Measurements from ENCODE around the gene C13orf46.

C13orf46 gene

DNA sequence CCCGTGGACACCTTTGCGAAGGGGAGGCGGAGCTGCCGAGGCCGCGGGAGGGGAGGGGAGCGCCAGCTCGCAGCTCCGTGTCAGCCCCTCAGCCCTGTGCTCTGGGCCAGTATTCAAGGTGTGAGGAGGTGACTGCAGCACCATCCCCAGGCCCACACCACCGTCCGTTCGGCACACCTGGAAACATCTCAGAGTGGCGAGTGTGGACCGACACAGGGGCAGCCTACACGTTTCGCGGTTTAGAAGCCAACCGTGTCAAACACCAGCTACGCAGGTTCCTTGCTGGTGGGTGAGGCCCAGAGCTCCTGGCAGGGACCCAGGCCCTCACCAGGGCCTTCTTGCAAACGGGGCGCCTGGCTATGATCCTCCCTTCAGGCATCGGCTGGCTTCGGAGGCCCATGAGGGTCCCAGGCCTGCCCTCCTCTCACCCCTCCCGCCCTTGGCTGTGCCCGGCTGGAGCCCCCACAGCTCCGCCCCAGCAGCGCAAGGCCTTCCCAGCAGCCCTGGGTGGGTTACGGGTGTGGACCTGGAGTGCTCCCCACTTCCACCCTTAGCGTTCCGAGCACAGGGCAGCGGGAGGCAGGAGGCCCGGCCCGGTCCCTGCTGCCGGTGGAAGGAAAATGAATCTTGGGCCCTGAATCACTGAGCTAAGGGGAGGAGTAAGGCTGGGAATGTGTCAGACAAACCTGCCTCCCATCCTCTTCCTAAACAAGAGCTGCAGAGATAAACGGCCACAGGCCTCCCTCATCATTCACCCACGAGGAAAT lies 1.2 kb downstream of the C13orf46 start:
- DNase-seq (ENCODE audit: low read depth in 2 of 2, low spot score in 1 of 2): no peak

DNA sequence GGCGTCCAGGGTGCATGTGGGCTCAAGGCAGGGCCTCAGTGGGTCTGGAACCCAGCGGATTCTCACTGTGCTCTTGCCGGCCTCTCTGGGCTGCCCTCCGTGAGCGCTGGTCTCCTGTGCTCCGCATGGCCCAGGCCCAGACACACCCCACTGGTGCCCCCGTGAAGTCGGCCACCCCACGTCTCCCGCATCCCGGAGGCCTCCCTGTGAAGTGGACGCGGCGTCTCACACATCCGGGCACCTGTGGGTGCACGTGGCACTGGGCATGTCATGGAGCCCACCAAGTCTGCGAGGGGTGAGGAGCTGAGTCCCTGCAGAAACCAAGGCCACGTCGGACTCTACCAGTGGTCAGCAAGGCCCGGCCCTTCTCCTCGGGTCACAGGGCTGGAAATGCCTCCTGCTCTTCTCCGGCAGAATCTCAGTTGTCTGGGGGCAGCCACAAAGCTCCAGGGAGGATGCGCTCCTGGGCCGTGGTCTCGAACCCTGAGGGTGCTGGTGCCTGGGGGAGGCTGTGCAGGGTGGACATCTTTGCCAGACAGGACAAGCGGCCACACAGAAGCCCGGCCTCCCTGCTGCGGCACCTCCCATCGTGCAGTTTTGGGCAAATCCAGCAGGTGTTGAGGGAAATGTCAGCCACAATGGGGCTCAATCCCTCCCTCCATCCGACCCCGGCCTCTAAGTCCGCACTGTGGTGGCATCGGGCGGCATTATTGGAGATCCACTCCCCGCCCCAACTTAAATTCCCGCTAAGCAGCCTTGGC lies 2.2 kb downstream of the C13orf46 start:
- DNase-seq (ENCODE audit: low read depth in 2 of 2, low spot score in 1 of 2): no peak

DNA sequence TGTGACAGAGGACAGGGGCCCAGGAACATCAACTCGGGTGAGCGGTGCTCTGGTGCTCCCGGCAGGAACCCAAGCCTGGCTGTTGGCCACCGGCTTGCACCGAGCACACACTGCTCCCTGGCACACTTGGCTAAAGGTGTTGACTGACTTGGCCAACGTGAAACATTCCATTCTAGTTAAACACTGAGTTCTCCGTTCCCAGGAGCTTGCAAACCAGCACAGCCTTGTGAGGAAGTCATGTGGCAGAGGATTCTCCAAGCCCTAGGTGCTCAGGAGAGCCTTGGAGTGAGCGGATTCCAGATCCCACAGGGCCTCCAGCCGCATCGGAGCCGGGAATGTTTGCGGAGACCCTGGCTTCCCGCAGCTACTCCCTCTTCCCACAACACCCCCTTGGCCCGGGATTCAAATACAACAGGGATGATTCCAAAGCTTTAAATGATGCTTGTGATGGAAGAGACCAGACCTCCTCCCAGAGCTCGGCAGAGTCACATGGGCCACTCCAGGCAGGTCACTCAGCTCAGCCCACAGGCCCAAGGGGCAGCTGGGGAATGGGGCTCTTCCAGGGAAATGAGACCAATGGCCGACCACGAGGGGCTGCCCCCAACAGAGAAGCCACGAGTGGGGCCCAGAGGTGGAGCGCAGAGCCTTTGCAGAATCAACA lies 2.9 kb downstream of the C13orf46 start:
- DNase-seq (ENCODE audit: low read depth in 2 of 2, low spot score in 1 of 2): no peak

- no peak for DNase-seq (ENCODE audit: low read depth in 2 of 2, low spot score in 1 of 2)
These were observed 3.8 kb downstream of the C13orf46 start for GRCh38 chr13:113969973-113970611.

- no peak for DNase-seq (ENCODE audit: low read depth in 2 of 2, low spot score in 1 of 2)
These were observed 4.4 kb downstream of the C13orf46 start for GRCh38 chr13:113969311-113969972.

- no peak for DNase-seq (ENCODE audit: low read depth in 2 of 2, low spot score in 1 of 2)
These were observed 5.2 kb downstream of the C13orf46 start for GRCh38 chr13:113968463-113969310.

DNA sequence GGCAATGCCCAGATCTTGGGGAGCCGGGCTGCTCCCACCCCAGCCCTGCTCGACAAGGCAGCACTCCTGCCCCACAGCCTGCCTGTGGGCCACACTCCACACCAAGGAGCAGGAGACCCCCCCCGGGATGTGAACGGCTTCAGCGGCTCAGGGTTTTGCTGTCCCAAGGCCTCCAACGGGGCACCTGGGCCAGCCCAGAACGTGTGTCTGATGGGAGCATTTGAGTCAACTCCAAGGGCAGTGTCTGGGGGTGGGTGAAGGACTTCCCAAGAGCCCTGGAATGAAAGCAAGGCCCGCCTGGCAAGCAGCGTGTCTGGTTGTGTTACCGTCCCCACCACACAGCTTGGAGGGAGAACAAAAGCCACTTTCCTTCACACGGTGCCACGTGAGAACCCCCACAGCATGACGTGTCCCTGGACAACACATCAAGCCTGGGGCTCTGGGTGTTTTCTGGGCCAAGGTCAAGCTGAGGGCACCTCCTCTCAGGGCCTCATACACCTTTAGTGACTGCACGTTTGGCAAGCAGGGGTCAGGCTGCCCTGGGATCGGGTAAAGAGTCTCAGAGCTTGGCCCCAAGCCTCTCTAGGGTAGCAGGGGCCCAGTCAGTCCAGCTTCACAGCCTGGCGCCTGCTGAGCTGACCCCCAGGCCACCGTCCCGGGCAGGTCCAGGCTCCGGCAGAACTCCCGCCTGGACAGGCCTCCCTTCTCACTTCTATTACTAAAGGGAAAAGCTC lies 6.0 kb downstream of the C13orf46 start:
- no peak for DNase-seq (ENCODE audit: low read depth in 2 of 2, low spot score in 1 of 2)

GRCh38 chr13:113967206-113967720 lies 6.6 kb downstream of the C13orf46 start:
- no peak for DNase-seq (ENCODE audit: low read depth in 2 of 2, low spot score in 1 of 2)

- no peak for DNase-seq (ENCODE audit: low read depth in 2 of 2, low spot score in 1 of 2)
These were observed 7.7 kb downstream of the C13orf46 start for GRCh38 chr13:113965968-113966884.

- DNase-seq (ENCODE audit: low read depth in 2 of 2, low spot score in 1 of 2): no peak
These were observed 8.4 kb downstream of the C13orf46 start for GRCh38 chr13:113965383-113965874.

DNA sequence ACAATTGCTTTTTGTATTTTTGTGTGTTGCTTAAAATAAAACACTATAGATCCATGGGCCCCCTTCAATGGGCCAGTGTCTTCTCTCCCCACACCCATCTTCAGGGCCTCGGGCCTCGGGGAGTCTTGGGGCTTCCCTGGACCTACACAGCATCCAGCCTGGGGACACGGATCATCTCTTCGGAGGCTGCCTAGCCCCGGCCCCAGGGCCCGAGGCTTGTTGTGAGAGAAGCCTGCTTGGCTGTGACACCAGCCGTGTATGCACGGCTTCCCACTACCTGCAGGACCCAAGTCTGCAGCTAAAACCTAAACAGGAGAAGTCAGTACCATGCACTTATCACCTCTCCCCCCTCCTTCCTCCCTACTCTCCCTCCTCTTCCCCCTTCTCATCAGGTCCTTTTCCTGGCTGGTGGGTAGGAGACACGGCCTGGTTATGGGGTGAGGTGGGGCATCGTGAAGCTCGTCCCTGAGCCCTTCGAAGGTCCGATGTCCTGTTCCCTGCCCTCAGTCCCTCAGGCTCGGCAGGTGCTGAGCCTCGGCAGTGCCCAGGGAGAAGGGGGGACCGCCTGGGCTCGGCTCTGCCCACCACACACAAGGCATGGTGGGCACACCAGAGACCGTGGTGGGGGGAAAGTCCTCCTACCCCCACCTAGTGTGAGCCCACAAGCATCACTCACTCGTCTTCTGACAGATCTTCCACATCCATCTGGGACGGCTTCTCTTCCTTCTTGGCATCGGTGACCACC lies 9.5 kb downstream of the C13orf46 start:
- DNase-seq (ENCODE audit: low read depth in 2 of 2, low spot score in 1 of 2): no peak

DNA sequence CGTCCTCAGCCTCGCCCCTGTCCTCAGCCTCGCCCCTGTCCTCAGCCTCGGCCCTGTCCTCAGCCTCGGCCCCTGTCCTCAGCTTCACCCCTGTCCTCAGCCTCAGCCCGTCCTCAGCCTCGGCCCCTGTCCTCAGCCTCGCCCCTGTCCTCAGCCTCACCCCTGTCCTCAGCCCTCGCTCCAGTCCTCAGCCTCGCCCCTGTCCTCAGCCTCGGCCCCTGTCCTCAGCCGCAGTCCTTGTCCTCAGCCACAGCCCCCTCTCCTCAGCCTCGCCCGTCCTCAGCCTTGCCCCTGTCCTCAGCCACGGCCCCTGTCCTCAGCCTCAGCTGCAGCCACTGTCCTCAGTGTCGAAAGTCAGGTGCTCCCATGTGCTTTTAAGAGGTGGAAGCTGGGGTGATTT lies 10.5 kb downstream of the C13orf46 start:
- no peak for DNase-seq (ENCODE audit: low read depth in 2 of 2, low spot score in 1 of 2)

- DNase-seq (ENCODE audit: low read depth in 2 of 2, low spot score in 1 of 2): no peak
These were observed 10.9 kb downstream of the C13orf46 start for GRCh38 chr13:113962975-113963374.

GRCh38 chr13:113962386-113962785 lies 11.5 kb downstream of the C13orf46 start:
- no peak for DNase-seq (ENCODE audit: low read depth in 2 of 2, low spot score in 1 of 2)

GRCh38 chr13:113960276-113960948 lies 13.5 kb downstream of the C13orf46 start:
- DNase-seq (ENCODE audit: low read depth in 2 of 2, low spot score in 1 of 2): no peak

GRCh38 chr13:113959198-113959597 lies 14.7 kb downstream of the C13orf46 start:
- DNase-seq (ENCODE audit: low read depth in 2 of 2, low spot score in 1 of 2): no peak

DNA sequence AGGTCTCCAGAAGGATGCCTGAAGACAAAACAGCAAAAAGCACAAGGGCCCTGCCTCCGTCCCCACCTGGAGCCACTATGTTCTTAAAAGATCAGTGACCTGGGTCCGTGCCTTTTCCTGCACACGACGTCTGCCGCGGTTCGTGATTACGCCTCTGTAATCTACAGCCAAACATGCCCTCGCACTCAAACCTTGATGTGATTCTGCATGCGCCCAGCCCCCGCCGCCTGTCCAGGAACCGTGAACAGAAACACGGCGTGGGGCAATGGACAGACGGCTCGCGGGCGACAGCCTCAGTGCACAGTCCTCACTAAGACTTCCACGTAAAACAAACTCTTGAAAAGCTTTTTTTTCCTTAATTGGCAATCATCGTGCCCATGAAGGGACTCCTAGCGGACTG lies 15.5 kb downstream of the C13orf46 start:
- DNase-seq (ENCODE audit: low read depth in 2 of 2, low spot score in 1 of 2): no peak
